Measurements from ENCODE around the gene ERFL.

Gene ERFL

DNA sequence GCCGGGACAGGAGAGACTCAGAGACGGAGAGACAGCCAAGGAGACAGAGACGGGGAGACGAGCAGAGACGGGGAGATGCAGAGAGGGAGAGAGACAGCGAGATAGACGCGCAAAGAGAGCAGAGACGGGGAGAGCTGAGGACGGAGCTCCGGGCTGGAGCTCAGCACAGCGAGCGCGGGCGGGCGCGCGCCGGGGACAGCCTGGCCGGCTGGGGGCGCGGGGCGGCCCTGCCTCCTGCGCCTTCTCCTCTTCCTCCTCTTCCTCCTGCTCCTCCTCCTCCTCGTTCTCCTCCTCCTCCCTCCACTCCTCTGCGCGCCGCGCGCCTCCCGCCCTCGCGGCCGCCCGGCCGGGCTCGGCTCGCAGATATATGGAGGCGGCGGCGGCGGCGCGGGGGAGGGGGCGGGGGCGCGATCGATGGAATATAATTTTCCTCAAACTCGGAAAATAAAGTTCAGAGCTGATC is at the start of gene ERFL:
ERFL (minus strand) TSS at position 229 of the 463 bp plus-strand sequence. CDS start 15,530 bp downstream, outside the sequence.
- DNase-seq = peak; percentile 19

- no peak for DNase-seq
Observed at GRCh38 chr19:41977916-41978315, 49.7 kb upstream of the ERFL start.

DNA sequence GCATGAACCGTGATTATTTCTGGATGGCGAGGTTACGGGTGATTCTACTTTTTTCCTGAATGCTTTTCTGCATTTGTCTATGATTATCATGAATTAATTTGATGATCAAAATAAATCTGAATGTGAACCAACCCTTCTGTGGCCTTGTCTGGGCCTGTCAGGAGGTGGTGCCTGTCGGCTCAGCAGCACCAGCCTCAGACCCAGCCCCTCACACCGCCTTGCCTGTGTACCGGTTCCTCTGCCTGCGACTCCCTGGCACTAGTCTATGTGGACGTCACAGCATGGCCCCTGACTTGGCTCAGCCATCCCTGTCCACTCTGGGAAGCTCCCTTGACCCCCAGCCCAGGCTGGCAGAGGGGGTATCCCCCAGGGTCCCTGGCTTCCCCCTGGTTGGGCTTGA is 46.4 kb upstream of the ERFL start:
- no peak for DNase-seq

- DNase-seq = no peak
Observed at GRCh38 chr19:41971363-41971762, 43.1 kb upstream of the ERFL start.

GRCh38 chr19:41969772-41970458 is 41.7 kb upstream of the ERFL start:
- no peak for DNase-seq

DNA sequence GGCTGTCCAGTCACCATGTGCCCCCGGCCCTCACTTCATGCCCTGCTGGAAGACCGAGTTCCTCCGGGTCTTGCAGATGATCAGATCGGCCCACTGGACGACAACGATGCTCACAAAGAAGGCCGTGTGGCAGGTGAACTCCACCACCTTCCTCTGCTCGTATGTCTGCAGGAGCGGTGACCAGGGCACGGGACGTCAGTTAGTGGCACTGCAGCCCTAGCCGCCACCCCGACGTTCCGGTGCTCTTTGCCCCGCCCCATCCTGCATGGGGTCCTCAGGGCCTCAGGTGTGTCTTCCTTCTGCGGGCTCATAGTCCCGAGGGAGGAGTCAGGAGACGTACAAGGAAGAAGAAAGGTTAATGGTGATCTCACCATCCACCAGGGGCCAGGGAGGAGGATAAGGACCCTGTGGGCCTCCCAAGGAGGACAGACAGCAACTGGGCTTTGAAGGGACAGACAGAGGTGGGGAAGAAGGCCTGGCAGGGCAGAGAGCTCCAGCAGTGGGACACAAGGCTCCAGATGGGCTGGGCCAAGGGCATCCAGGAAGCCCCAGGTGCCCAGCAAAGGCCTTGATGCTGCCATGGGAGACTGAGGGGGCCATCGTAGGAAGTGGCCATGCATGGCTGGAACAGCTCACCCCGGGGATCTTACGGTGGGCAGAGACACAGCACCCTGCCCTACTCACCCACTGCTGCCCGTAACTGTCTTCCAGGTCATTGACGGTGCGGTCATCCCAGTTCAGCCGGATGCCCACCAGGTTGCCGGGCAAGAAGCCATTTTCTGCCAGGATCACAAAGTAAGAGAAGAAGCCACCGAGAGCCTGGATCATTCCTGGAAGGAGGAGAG is 40.7 kb upstream of the ERFL start:
- no peak for DNase-seq

DNA sequence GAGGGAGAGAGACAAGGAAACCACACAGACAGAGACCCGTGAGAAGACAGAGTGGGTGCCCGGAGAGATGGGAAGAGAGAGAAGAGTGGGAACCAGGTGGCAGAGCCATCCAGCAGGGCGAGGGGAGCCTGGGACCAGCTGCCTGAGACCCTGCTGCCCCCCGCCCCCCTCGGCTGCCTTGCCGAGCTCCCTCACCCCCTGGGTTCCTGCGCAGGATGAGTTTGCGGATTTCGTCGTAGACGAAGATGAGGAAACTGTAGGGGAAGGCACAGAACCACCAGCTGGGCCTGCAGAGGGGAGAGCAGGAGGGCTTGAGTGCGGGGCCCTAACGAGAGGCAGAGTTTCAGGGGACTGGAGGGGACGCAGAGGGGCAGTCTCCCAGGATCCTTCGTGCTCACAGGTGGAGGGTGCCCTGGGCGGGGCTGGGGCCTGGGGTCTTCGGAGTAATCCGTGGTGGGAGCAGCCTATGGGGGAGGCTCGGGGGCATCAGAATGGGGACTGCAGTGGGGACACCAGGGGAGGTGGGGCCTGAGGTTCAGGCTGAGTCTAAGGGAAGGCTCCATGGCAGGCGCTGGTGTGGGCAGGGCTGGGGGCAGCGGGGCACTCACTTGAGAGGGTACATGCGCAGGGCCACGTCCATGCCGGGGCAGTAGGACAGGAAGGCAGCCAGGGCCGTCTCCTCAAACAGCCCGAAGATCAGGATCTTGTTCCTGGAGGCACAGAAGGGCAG is 39.0 kb upstream of the ERFL start:
- peak; percentile 64 for DNase-seq

GRCh38 chr19:41965106-41965505 is 36.9 kb upstream of the ERFL start:
- no peak for DNase-seq

- DNase-seq = no peak
Observed at GRCh38 chr19:41960973-41961372, 32.7 kb upstream of the ERFL start.

- DNase-seq = peak; percentile 82
Observed at GRCh38 chr19:41959056-41960053, 31.1 kb upstream of the ERFL start, which contains the start of gene RABAC1. TSS of gene RABAC1 (minus strand) at chr19:41959321. CDS start at chr19:41959292, 29 bp downstream.

GRCh38 chr19:41958367-41959055 is 30.3 kb upstream of the ERFL start:
- peak; percentile 24 for DNase-seq

DNA sequence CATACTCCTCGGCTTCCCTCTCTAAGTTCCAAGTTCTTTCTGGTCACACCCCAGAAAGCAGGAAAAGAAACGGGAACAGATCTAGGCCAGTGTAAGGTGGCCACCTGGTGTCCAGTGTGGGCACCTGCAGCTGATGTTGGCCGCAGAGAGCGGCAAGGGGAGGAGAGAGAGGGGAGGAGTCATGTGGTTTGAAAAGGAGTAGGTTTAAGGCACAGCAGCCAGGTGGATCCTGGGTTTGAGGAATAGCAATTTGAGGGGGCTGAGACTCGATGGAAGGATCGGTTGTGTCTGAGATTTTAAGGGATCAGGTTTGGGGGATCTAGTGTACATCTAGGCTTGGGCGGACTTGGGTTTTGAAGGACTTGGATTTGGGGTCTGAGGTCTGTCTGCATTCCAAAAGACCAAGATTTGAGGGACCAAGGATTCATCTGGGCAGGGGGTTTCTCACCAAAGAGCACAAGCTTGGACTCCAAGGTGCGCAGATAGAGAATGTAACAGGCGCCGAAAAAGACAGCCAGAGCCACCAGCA is 29.7 kb upstream of the ERFL start:
- peak; percentile 38 for DNase-seq

GRCh38 chr19:41957161-41957837 is 29.1 kb upstream of the ERFL start:
- no peak for DNase-seq

DNA sequence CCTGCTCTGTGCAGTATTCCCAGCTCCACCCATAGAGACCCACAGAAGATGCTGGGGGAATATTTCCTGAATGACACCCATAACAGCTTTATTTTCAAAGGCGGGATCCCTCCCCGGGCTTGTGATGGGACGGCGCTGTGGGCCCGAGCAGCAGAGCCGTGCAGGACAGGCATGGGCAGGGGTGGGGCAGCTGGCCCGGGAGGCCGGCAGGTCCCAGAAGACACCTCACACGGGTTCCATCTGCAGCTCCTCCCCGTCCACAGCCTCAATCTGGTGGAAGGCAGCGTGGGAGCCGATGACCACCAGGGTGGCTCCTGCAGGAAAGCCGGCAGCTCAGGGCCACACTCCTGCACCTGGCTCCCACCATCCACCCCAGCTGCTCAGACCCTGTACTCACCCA is 28.4 kb upstream of the ERFL start:
- DNase-seq = no peak

- no peak for DNase-seq
Observed at GRCh38 chr19:41955521-41955920, 27.3 kb upstream of the ERFL start.

- peak; percentile 53 for DNase-seq
Observed at GRCh38 chr19:41951686-41952172, 23.5 kb upstream of the ERFL start.

- no peak for DNase-seq
Observed at GRCh38 chr19:41947091-41947490, 18.8 kb upstream of the ERFL start.

- DNase-seq = no peak
Observed at GRCh38 chr19:41945135-41945766, 17.0 kb upstream of the ERFL start.

- DNase-seq = no peak
Observed at GRCh38 chr19:41944336-41944735, 16.1 kb upstream of the ERFL start.

Measured in GDM1 (cell line).